SK-N-MC (cell line): Measurements from ENCODE around the gene ZNF268.
"Not testable (repeated sequence)": the region's sequence is repeated elsewhere in the genome, so short reads cannot be mapped to it uniquely, and the experiment has no call there.

Source experiments
- DNase-seq: peaks from one replicate; pipeline ENCODE4 v3.0.0-alpha.2; 2011; ENCODE audit warnings: low read depth, low spot score
- H3K27ac ChIP-seq: fragments of 200-600 bp; sonication (generic); 2 replicates; pipeline ENCODE4 v1.5.1; 2016; ENCODE audit warnings: mixed run types
- H3K36me3 ChIP-seq: fragments of 200-600 bp; sonication (generic); 2 replicates; pipeline ENCODE4 v1.6.1; 2017; ENCODE audit warnings: antibody characterized with exemption, low read length, mixed read lengths; ENCODE audit not compliant: insufficient read depth
- H3K4me3 ChIP-seq: fragments of 200-600 bp; sonication (generic); 2 replicates; pipeline ENCODE4 v1.5.1; 2016
- H3K9ac ChIP-seq: fragments of 200-600 bp; sonication (generic); 2 replicates; pipeline ENCODE4 v1.8.0; 2017; ENCODE audit warnings: mixed run types, mixed read lengths; ENCODE audit not compliant: insufficient read length
- H3K9me3 ChIP-seq: fragments of 200-600 bp; sonication (generic); 2 replicates; pipeline ENCODE4 v1.6.1; 2017; ENCODE audit warnings: low read depth, mild to moderate bottlenecking, antibody characterized with exemption, low read length, moderate library complexity, mixed read lengths
- EZH2 ChIP-seq: fragments of 200-600 bp; sonication (generic); IDR thresholded peaks from one replicate; pipeline ENCODE4 v1.6.1; 2017; ENCODE audit warnings: antibody characterized with exemption
- FOXP2 ChIP-seq: optimal IDR thresholded peaks from 2 replicates; pipeline ENCODE3; 2011; ENCODE audit warnings: mild to moderate bottlenecking, moderate library complexity; ENCODE audit not compliant: insufficient read depth; ENCODE audit errors: extremely low read length, control extremely low read depth
- POLR2AphosphoS5 ChIP-seq: IDR thresholded peaks from 2 replicates; pipeline ENCODE4 v1.6.1; 2012; ENCODE audit warnings: mild to moderate bottlenecking, low read depth, low read length, borderline replicate concordance

Gene ZNF268

GRCh38 chr12:133233993-133234564 is 52.8 kb downstream of the ZNF268 start:
- Histone ChIP-seq H3K9me3 (no peaks in the 10 kb centered on the region), H3K36me3 (no peaks in the 10 kb centered on the region), H3K9ac (no peak overlapping the region)

GRCh38 chr12:133234971-133235370 is 53.7 kb downstream of the ZNF268 start:
- H3K27ac ChIP-seq = no peak overlapping the region
- DNase-seq = no peak
- no peak for TF ChIP-seq EZH2
- TF ChIP-seq POLR2AphosphoS5 = no peak
- no peak for TF ChIP-seq FOXP2
- H3K36me3 ChIP-seq = no peaks in the 10 kb centered on the region
- H3K9ac ChIP-seq = no peak overlapping the region
- H3K9me3 ChIP-seq = no peaks in the 10 kb centered on the region
- H3K4me3 ChIP-seq = no peak overlapping the region

More at GRCh38 chr12:133233993-133234564, 52.8 kb downstream of the ZNF268 start:
- Histone ChIP-seq H3K27ac (no peak overlapping the region), H3K4me3 (no peak overlapping the region)
- no peak for TF ChIP-seq FOXP2
- TF ChIP-seq EZH2 = no peak
- TF ChIP-seq POLR2AphosphoS5 = no peak
- no peak for DNase-seq

- no peak for TF ChIP-seq EZH2
- no peak for TF ChIP-seq POLR2AphosphoS5
- no peak for TF ChIP-seq FOXP2
- no peak within 1 kb of the TSS for H3K9ac ChIP-seq
- no peak within 1 kb of the TSS for H3K4me3 ChIP-seq
- DNase-seq = no peak
- H3K36me3 ChIP-seq = no peaks in the 10 kb centered on the region
- H3K27ac ChIP-seq = no peak within 1 kb of the TSS
- H3K9me3 ChIP-seq = no peaks in the 10 kb centered on the region
Observed at GRCh38 chr12:133235401-133236112, 54.3 kb downstream of the ZNF268 start, which contains the start of gene ANHX. ANHX (minus strand) TSS chr12:133235877; CDS start chr12:133234356, 1,521 bp downstream.

GRCh38 chr12:133236144-133236543 is 54.8 kb downstream of the ZNF268 start:
- Histone ChIP-seq H3K9ac (no peak overlapping the region), H3K36me3 (no peaks in the 10 kb centered on the region), H3K27ac (no peak overlapping the region), H3K4me3 (no peak overlapping the region), H3K9me3 (no peaks in the 10 kb centered on the region)
- DNase-seq = no peak
- no peak for TF ChIP-seq FOXP2
- no peak for TF ChIP-seq EZH2
- no peak for TF ChIP-seq POLR2AphosphoS5

- Histone ChIP-seq H3K27ac (no peak overlapping the region), H3K36me3 (no peaks in the 10 kb centered on the region), H3K9ac (no peak overlapping the region), H3K4me3 (no peak overlapping the region), H3K9me3 (no peaks in the 10 kb centered on the region)
- TF ChIP-seq EZH2 = no peak
- TF ChIP-seq FOXP2 = no peak
- TF ChIP-seq POLR2AphosphoS5 = no peak
- no peak for DNase-seq
Observed at GRCh38 chr12:133236556-133236955, 55.3 kb downstream of the ZNF268 start.

GRCh38 chr12:133251732-133252131 is 70.4 kb downstream of the ZNF268 start:
- Histone ChIP-seq H3K4me3 (no peak overlapping the region), H3K27ac (no peak overlapping the region), H3K9me3 (no peaks in the 10 kb centered on the region), H3K9ac (no peak overlapping the region), H3K36me3 (no peaks in the 10 kb centered on the region)
- TF ChIP-seq FOXP2 (no peak), EZH2 (no peak), POLR2AphosphoS5 (no peak)
- no peak for DNase-seq

- DNase-seq, H3K27ac ChIP-seq, H3K36me3 ChIP-seq, H3K9me3 ChIP-seq, H3K9ac ChIP-seq, H3K4me3 ChIP-seq: not testable (repeated sequence)
Observed at GRCh38 chr12:133255833-133256232, 74.5 kb downstream of the ZNF268 start.

- Histone ChIP-seq H3K27ac (no peak overlapping the region), H3K4me3 (no peak overlapping the region), H3K36me3 (no peaks in the 10 kb centered on the region), H3K9me3 (no peaks in the 10 kb centered on the region), H3K9ac (no peak overlapping the region)
- no peak for DNase-seq
- TF ChIP-seq POLR2AphosphoS5 (no peak), EZH2 (no peak)
Observed at GRCh38 chr12:133256321-133256720, 75.0 kb downstream of the ZNF268 start.

GRCh38 chr12:133264173-133264572 is 82.9 kb downstream of the ZNF268 start:
- Histone ChIP-seq H3K36me3 (no peaks in the 10 kb centered on the region), H3K4me3 (no peak overlapping the region), H3K9me3 (no peaks in the 10 kb centered on the region), H3K27ac (no peak overlapping the region), H3K9ac (no peak overlapping the region)
- TF ChIP-seq FOXP2 (no peak), EZH2 (no peak), POLR2AphosphoS5 (no peak)
- DNase-seq = no peak
